ENCODE measurements around the gene NCAPG2. TPM values are rescaled to one million over a fixed set of nuclear protein-coding genes. Genes with fewer than 3 reads are reported as not detected.

NCAPG2 gene
- polyA plus RNA-seq, 1 donor from 2014 or later, result 8.3 TPM

DNA sequence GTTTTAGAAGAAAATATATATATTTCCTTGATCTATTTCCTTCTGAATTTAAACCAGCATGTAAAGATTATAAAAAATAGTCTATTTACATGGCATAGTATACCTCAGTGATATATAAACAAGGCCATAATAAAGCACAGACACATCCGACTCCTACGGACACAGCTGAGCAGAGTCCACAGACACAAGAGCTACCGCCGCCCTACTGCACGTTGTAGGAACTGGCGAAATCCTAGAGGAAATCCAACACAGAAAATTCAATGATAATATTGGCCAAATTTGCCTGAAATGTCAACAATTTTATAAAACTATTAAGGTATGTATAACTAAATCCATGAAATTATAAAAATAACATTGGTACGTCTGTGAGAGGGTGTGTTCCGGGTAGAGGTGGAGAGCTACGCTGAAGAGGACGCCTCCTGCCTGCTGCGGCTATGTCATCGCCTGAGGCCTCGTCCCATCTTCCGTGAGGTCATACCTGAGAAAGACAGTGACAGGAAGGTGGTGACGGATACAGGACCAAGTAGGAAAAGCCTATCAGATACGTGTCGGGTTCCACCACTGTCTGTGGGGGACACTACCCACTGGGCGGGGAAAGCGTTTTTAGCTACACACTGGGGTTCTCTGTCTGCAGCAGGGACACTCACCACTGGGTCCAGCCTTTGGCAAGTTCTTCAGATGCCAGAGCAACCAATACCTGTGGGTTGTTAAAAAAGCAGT is 29.3 kb upstream of the NCAPG2 start:
- Histone ChIP-seq H3K79me2 (replicated peaks; ENCODE audit: insufficient read depth, low read length) (no peaks in the 10 kb centered on the region), H2AFZ (ENCODE audit: low read depth, low read length) (no peak overlapping the region), H4K20me1 (ENCODE audit: insufficient read depth) (no peaks in the 10 kb centered on the region), H3K27ac (ENCODE audit: low read length) (no peak overlapping the region), H3K36me3 (ENCODE audit: insufficient read depth, low read length) (no peaks in the 10 kb centered on the region), H3K4me2 (ENCODE audit: low read length) (no peak overlapping the region), H3K9me2 (ENCODE audit: insufficient read depth, low read length) (no peaks in the 10 kb centered on the region), H3K27me3 (ENCODE audit: insufficient read depth, low read depth, low read length) (no peaks in the 10 kb centered on the region), H3K9me3 (ENCODE audit: low read length) (no peaks in the 10 kb centered on the region), H3K4me3 (ENCODE audit: low read length) (no peak overlapping the region), H3F3A (ENCODE audit: insufficient read depth, low read length, poor library complexity, severe bottlenecking) (no peaks in the 10 kb centered on the region), H3K9ac (ENCODE audit: low read length) (no peak overlapping the region)
- no peak for TF ChIP-seq SMC3 (conservative IDR thresholded peaks at IDR 0.05; ENCODE audit: poor library complexity)
- no peak for TF ChIP-seq CTCF (IDR thresholded peaks at IDR 0.05; ENCODE audit: poor library complexity, severe bottlenecking)
- TF ChIP-seq TAF1 (IDR thresholded peaks at IDR 0.05; ENCODE audit: low read depth), result no peak
- TF ChIP-seq POLR2AphosphoS5 (IDR thresholded peaks at IDR 0.05), result no peak
- TF ChIP-seq, protein P1, sequence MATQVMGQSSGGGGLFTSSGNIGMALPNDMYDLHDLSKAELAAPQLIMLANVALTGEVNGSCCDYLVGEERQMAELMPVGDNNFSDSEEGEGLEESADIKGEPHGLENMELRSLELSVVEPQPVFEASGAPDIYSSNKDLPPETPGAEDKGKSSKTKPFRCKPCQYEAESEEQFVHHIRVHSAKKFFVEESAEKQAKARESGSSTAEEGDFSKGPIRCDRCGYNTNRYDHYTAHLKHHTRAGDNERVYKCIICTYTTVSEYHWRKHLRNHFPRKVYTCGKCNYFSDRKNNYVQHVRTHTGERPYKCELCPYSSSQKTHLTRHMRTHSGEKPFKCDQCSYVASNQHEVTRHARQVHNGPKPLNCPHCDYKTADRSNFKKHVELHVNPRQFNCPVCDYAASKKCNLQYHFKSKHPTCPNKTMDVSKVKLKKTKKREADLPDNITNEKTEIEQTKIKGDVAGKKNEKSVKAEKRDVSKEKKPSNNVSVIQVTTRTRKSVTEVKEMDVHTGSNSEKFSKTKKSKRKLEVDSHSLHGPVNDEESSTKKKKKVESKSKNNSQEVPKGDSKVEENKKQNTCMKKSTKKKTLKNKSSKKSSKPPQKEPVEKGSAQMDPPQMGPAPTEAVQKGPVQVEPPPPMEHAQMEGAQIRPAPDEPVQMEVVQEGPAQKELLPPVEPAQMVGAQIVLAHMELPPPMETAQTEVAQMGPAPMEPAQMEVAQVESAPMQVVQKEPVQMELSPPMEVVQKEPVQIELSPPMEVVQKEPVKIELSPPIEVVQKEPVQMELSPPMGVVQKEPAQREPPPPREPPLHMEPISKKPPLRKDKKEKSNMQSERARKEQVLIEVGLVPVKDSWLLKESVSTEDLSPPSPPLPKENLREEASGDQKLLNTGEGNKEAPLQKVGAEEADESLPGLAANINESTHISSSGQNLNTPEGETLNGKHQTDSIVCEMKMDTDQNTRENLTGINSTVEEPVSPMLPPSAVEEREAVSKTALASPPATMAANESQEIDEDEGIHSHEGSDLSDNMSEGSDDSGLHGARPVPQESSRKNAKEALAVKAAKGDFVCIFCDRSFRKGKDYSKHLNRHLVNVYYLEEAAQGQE (IDR thresholded peaks at IDR 0.05; ENCODE audit: borderline replicate concordance), result no peak
- no peak for TF ChIP-seq RAD21 (conservative IDR thresholded peaks at IDR 0.05)
- TF ChIP-seq MXI1 (conservative IDR thresholded peaks at IDR 0.05; ENCODE audit: poor library complexity, severe bottlenecking), result no peak
- TF ChIP-seq EP300 (conservative IDR thresholded peaks at IDR 0.05; ENCODE audit: poor library complexity, severe bottlenecking), result no peak
- no peak for TF ChIP-seq EZH2 (IDR thresholded peaks at IDR 0.05; ENCODE audit: borderline replicate concordance, insufficient read depth, low read length, poor library complexity, severe bottlenecking)

DNA sequence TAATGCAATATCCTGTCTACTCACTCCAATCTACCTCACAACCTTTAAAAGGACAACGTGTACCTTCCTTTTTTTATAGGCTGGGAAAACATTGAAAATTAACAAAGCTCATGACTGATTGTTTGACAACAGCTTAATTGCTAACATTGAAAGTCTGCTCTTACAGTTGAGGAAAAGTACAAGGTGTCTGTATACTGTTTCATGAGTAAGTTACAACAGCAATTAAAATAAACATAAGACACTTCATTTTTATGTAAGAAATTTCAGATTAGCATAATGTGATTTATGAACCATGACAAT is 28.6 kb upstream of the NCAPG2 start:
- Histone ChIP-seq H3K4me3 (ENCODE audit: low read length) (no peak overlapping the region), H3F3A (ENCODE audit: insufficient read depth, low read length, poor library complexity, severe bottlenecking) (no peaks in the 10 kb centered on the region), H3K27ac (ENCODE audit: low read length) (no peak overlapping the region), H3K9me2 (ENCODE audit: insufficient read depth, low read length) (no peaks in the 10 kb centered on the region), H4K20me1 (ENCODE audit: insufficient read depth) (no peaks in the 10 kb centered on the region), H3K27me3 (ENCODE audit: insufficient read depth, low read depth, low read length) (no peaks in the 10 kb centered on the region), H3K79me2 (replicated peaks; ENCODE audit: insufficient read depth, low read length) (no peaks in the 10 kb centered on the region), H3K36me3 (ENCODE audit: insufficient read depth, low read length) (no peaks in the 10 kb centered on the region), H3K9ac (ENCODE audit: low read length) (no peak overlapping the region), H3K9me3 (ENCODE audit: low read length) (no peaks in the 10 kb centered on the region), H3K4me2 (ENCODE audit: low read length) (no peak overlapping the region), H2AFZ (ENCODE audit: low read depth, low read length) (no peak overlapping the region)
- TF ChIP-seq, protein P1 (IDR thresholded peaks at IDR 0.05; ENCODE audit: borderline replicate concordance), result no peak
- no peak for TF ChIP-seq CTCF (IDR thresholded peaks at IDR 0.05; ENCODE audit: poor library complexity, severe bottlenecking)
- no peak for TF ChIP-seq EP300 (conservative IDR thresholded peaks at IDR 0.05; ENCODE audit: poor library complexity, severe bottlenecking)
